HG03066 (cell line): ENCODE results near the gene PTPN11.

Experiments used
- ATAC-seq: cut with Tn5 transposase; IDR thresholded peaks from one replicate; pipeline ENCODE4 v1.9.1; 2021; ENCODE audit warnings: low read depth; ENCODE audit not compliant: unreplicated experiment

The PTPN11 gene

GRCh38 chr12:112538740-112539139 is 120.0 kb downstream of the PTPN11 start:
- ATAC-seq = no peak

- ATAC-seq = no peak
These were observed 120.5 kb downstream of the PTPN11 start for GRCh38 chr12:112539221-112539620.

- ATAC-seq = no peak
These were observed 121.3 kb downstream of the PTPN11 start for GRCh38 chr12:112540021-112540420.

GRCh38 chr12:112543751-112544150 is 125.0 kb downstream of the PTPN11 start:
- ATAC-seq = no peak

GRCh38 chr12:112546339-112546738 is 127.6 kb downstream of the PTPN11 start:
- no peak for ATAC-seq

DNA sequence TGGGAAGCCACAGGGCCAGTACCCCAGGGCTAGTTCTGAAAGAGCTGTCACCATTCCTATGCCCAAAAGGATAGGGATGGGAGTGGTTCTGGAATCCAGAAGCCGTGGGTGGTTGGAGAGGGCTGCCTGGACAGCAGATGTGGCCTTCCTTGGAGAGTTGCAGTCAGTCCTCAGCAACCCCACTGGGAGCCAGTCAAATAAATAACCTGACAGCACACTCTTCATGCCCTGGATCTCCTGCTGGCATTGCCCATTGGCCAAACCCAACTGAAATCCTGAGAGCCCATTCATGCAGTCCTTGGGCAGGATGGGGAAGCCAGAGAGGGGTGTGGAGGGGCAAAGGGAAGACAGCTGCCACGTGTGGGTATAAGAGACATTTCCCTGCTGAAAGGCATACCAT is 128.2 kb downstream of the PTPN11 start:
- no peak for ATAC-seq

- ATAC-seq = no peak
These were observed 130.3 kb downstream of the PTPN11 start for GRCh38 chr12:112549031-112549430.

- ATAC-seq = no peak
These were observed 132.9 kb downstream of the PTPN11 start for GRCh38 chr12:112551681-112552080.

- no peak for ATAC-seq
These were observed 137.0 kb downstream of the PTPN11 start for GRCh38 chr12:112555621-112556233.

- ATAC-seq = no peak
These were observed 139.3 kb downstream of the PTPN11 start for GRCh38 chr12:112557951-112558630.
